ENCODE data around the gene MYL12A. TPM values are rescaled to one million over a fixed set of nuclear protein-coding genes. Genes with fewer than 3 reads are reported as not detected.

Gene MYL12A
- total RNA-seq, 1 experiment from 2014 or later, result 329 TPM

DNA sequence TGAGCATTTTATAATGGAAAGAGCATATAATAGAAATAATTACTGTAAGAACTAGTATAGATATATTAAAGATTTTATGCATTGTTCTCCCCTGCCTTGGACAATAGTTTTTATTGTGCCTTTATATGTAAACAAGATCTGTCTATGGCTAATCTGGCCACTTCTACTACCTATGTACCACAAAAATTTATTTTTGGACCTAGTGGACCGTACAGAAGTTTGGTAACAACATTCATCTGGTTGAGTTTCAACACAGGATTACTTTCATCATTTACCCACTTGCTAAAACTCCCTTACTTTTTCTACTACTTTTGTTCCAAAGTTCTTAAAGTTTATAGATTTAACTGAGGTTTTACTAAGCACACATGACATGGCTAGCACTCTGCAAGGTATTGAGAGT, 14.6 kb upstream of the MYL12A start:
- Histone ChIP-seq H3K27ac (ENCODE audit: low read length) (no peak overlapping the region), H3K9ac (ENCODE audit: low read length) (no peak overlapping the region), H3K4me3 (ENCODE audit: low read length) (no peak overlapping the region), H3K27me3 (ENCODE audit: low read length) (no peaks in the 10 kb centered on the region), H3K79me2 (ENCODE audit: low read length) (no peaks in the 10 kb centered on the region), H3K9me3 (ENCODE audit: low read length) (no peaks in the 10 kb centered on the region), H2AFZ (ENCODE audit: low read length) (no peak overlapping the region), H3K36me3 (ENCODE audit: low read depth, low read length) (no peaks in the 10 kb centered on the region), H3F3A (ENCODE audit: low read length, unreplicated experiment) (no peaks in the 10 kb centered on the region), H3K4me1 (ENCODE audit: insufficient read depth, low read length) (peaks cover 13% of the 10 kb centered on the region), H3K4me2 (ENCODE audit: low read length) (no peak overlapping the region), H4K20me1 (ENCODE audit: low read length) (no peaks in the 10 kb centered on the region), H3K9me2 (replicated peaks; ENCODE audit: low read length) (no peaks in the 10 kb centered on the region)
- TF ChIP-seq, protein P1, sequence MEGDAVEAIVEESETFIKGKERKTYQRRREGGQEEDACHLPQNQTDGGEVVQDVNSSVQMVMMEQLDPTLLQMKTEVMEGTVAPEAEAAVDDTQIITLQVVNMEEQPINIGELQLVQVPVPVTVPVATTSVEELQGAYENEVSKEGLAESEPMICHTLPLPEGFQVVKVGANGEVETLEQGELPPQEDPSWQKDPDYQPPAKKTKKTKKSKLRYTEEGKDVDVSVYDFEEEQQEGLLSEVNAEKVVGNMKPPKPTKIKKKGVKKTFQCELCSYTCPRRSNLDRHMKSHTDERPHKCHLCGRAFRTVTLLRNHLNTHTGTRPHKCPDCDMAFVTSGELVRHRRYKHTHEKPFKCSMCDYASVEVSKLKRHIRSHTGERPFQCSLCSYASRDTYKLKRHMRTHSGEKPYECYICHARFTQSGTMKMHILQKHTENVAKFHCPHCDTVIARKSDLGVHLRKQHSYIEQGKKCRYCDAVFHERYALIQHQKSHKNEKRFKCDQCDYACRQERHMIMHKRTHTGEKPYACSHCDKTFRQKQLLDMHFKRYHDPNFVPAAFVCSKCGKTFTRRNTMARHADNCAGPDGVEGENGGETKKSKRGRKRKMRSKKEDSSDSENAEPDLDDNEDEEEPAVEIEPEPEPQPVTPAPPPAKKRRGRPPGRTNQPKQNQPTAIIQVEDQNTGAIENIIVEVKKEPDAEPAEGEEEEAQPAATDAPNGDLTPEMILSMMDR (conservative IDR thresholded peaks at IDR 0.05; ENCODE audit: low read depth, low read length), result no peak
- TF ChIP-seq EZH2 (IDR thresholded peaks at IDR 0.05; ENCODE audit: low read length, unreplicated experiment) (no peak), EZH2phosphoT487 (IDR thresholded peaks at IDR 0.05; ENCODE audit: borderline replicate concordance, low read length) (no peak)
- CTCF ChIA-PET, result no interaction called here
- BruUV-seq (replicated peaks), result no TSS peak
- intact Hi-C loops (cut with micrococcal nuclease), result no loop called here
- ATAC-seq (no peak), DNase-seq (no peak)
- POLR2A ChIA-PET (ENCODE audit: unreplicated experiment), result no interaction called here

DNA sequence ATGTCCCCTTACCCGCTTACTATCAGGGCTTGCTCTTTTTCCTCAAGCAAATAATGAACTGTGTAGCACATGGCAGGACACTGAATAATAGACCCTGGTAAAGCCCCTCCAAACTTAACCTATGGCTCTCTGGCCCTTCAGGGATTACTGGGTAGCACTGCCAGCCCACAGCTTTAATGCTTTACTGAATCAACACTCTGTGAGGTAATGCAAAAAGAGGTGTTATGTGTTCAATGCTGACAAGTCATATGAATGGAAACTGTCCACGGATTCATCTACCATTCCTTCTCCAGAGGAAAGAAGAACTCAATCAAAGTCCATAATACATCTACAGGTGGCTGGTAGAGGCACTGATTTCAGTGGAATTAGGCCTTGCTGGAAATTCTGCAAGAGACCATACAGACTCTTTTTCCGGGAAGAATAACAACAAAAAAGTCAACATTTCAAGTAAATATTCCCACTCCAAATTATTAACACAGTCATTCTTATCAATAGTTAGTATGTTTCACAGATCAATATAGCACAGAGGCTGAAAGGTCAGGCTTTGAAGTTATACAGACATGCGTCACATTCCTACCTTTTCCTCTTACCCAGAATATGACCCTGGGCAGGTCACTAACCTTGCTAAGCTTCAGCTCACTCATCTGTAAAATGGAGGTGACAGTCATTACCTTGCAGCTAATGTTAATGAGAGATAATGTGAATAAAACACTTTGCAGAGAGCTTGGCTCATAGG, 14.0 kb upstream of the MYL12A start:
- no peak overlapping the region for H3K9ac ChIP-seq (ENCODE audit: low read length)
- BruUV-seq (replicated peaks), result no TSS peak
- no peaks in the 10 kb centered on the region for H3K27me3 ChIP-seq (ENCODE audit: low read length)
- H3K9me3 ChIP-seq (ENCODE audit: low read length), result no peaks in the 10 kb centered on the region
- no peaks in the 10 kb centered on the region for H3K79me2 ChIP-seq (ENCODE audit: low read length)
- H3K9me2 ChIP-seq (replicated peaks; ENCODE audit: low read length), result no peaks in the 10 kb centered on the region
- H3K4me2 ChIP-seq (ENCODE audit: low read length), result no peak overlapping the region
- no peaks in the 10 kb centered on the region for H4K20me1 ChIP-seq (ENCODE audit: low read length)
- TF ChIP-seq EZH2 (IDR thresholded peaks at IDR 0.05; ENCODE audit: low read length, unreplicated experiment), result no peak
- TF ChIP-seq EZH2phosphoT487 (IDR thresholded peaks at IDR 0.05; ENCODE audit: borderline replicate concordance, low read length), result no peak
- ATAC-seq (no peak), DNase-seq (no peak)
- H3K4me1 ChIP-seq (ENCODE audit: insufficient read depth, low read length), result peaks cover 13% of the 10 kb centered on the region
- H3F3A ChIP-seq (ENCODE audit: low read length, unreplicated experiment), result no peaks in the 10 kb centered on the region
- H3K27ac ChIP-seq (ENCODE audit: low read length), result no peak overlapping the region
- H3K36me3 ChIP-seq (ENCODE audit: low read depth, low read length), result no peaks in the 10 kb centered on the region
- POLR2A ChIA-PET (ENCODE audit: unreplicated experiment), result no interaction called here
- CTCF ChIA-PET, result no interaction called here
- no peak overlapping the region for H2AFZ ChIP-seq (ENCODE audit: low read length)
- intact Hi-C loops (cut with micrococcal nuclease), result no loop called here
- no peak overlapping the region for H3K4me3 ChIP-seq (ENCODE audit: low read length)

DNA sequence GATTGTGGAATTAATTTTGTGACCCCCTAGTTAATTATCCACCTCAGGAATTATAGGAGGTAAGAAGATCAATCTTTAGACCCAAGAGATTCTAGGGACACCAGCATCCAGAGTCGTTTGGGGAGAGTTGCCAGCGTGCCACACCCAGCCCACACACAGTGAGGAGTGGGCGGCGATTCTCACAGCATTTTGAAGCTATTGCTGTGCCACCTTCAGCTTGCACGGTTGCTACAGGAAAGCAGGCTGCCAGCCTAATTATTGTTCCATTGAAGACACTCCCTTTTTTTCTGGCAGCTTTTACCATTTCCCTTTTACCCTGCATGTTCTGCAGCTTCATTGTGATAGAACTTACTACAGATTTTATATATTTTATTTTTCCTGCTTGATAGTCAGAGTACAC, 13.1 kb upstream of the MYL12A start:
- peaks cover 13% of the 10 kb centered on the region for H3K4me1 ChIP-seq (ENCODE audit: insufficient read depth, low read length)
- H3K9me3 ChIP-seq (ENCODE audit: low read length), result no peaks in the 10 kb centered on the region
- no peak for DNase-seq
- H3K27me3 ChIP-seq (ENCODE audit: low read length), result no peaks in the 10 kb centered on the region
- H3K9me2 ChIP-seq (replicated peaks; ENCODE audit: low read length), result no peaks in the 10 kb centered on the region
- ATAC-seq, result no peak
- no peak overlapping the region for H3K27ac ChIP-seq (ENCODE audit: low read length)
- H3F3A ChIP-seq (ENCODE audit: low read length, unreplicated experiment), result no peaks in the 10 kb centered on the region
- no peaks in the 10 kb centered on the region for H4K20me1 ChIP-seq (ENCODE audit: low read length)
- no peak overlapping the region for H3K4me2 ChIP-seq (ENCODE audit: low read length)
- POLR2A ChIA-PET (ENCODE audit: unreplicated experiment), result no interaction called here
- CTCF ChIA-PET, result interaction anchor here (0.7 kb wide), 1 partner anchor 103 kb away, joined by 3 read pairs; no protein-coding TSS in a partner anchor
- intact Hi-C loops (cut with micrococcal nuclease), result no loop called here
- no TSS peak for BruUV-seq (replicated peaks)
- H3K4me3 ChIP-seq (ENCODE audit: low read length), result no peak overlapping the region
- TF ChIP-seq EZH2 (IDR thresholded peaks at IDR 0.05; ENCODE audit: low read length, unreplicated experiment) (no peak), EZH2phosphoT487 (IDR thresholded peaks at IDR 0.05; ENCODE audit: borderline replicate concordance, low read length) (no peak)
- TF ChIP-seq, protein P1 (conservative IDR thresholded peaks at IDR 0.05; ENCODE audit: low read depth, low read length), result no peak
- H3K9ac ChIP-seq (ENCODE audit: low read length), result no peak overlapping the region
- no peak overlapping the region for H2AFZ ChIP-seq (ENCODE audit: low read length)
- H3K79me2 ChIP-seq (ENCODE audit: low read length), result no peaks in the 10 kb centered on the region
- H3K36me3 ChIP-seq (ENCODE audit: low read depth, low read length), result no peaks in the 10 kb centered on the region
